Activated T-cell treated with anti-CD3 and anti-CD28 coated beads for 48 hours (primary cell): ENCODE results near the gene SRP68.
"Not testable (repeated sequence)": the region's sequence is repeated elsewhere in the genome, so short reads cannot be mapped to it uniquely, and the experiment has no call there.

ENCODE experiments used
- DNase-seq: peaks from one replicate; pipeline ENCODE4 v3.0.0-alpha.2; 2020; ENCODE audit warnings: low read depth

SRP68 gene

GRCh38 chr17:76089680-76090516, 17.6 kb upstream of the SRP68 start:
- DNase-seq: no peak

- no peak for DNase-seq
These were observed 16.7 kb upstream of the SRP68 start for GRCh38 chr17:76088868-76089576.

- DNase-seq: no peak
These were observed 15.9 kb upstream of the SRP68 start for GRCh38 chr17:76088041-76088867.

- no peak for DNase-seq
These were observed 15.2 kb upstream of the SRP68 start for GRCh38 chr17:76087531-76087930.

GRCh38 chr17:76086384-76086783, 14.1 kb upstream of the SRP68 start:
- no peak for DNase-seq

- DNase-seq: no peak
These were observed 13.5 kb upstream of the SRP68 start for GRCh38 chr17:76085731-76086366.

GRCh38 chr17:76085066-76085730, 12.9 kb upstream of the SRP68 start:
- no peak for DNase-seq

GRCh38 chr17:76083536-76084182, 11.3 kb upstream of the SRP68 start:
- DNase-seq: no peak

GRCh38 chr17:76082326-76083251, 10.3 kb upstream of the SRP68 start:
- DNase-seq: no peak

- DNase-seq: no peak
These were observed 9.2 kb upstream of the SRP68 start for GRCh38 chr17:76081295-76082210.

GRCh38 chr17:76080768-76081287, 8.5 kb upstream of the SRP68 start:
- no peak for DNase-seq

GRCh38 chr17:76079956-76080767, 7.8 kb upstream of the SRP68 start:
- DNase-seq: no peak

- no peak for DNase-seq
These were observed 7.2 kb upstream of the SRP68 start for GRCh38 chr17:76079535-76079955.

- DNase-seq: no peak
These were observed 6.7 kb upstream of the SRP68 start, which contains the start of gene ZACN for GRCh38 chr17:76078860-76079534. Gene ZACN (plus strand): TSS chr17:76079182. CDS start chr17:76079265, 83 bp downstream.

- DNase-seq: not testable (repeated sequence)
These were observed 6.1 kb upstream of the SRP68 start for GRCh38 chr17:76078370-76078769.

- no peak for DNase-seq
These were observed 5.3 kb upstream of the SRP68 start for GRCh38 chr17:76077584-76078110.
